BLaER1 treated with 17β-estradiol and CSF1 and Interleukin-3, amounts not matched to agents 10 nM and 100 nM (cell line): ENCODE results near the gene CRYZL1.

Source experiments
- H3K27ac ChIP-seq, 11 experiments: shearing (Covaris generic); formaldehyde crosslinking; 2 replicates each; pipeline ENCODE4 v1.8.1; 2022
- H3K27me3 ChIP-seq, 11 experiments: shearing (Covaris generic); formaldehyde crosslinking; 2 replicates each; pipeline ENCODE4 v1.8.1; 2022
- H3K36me3 ChIP-seq, 11 experiments: shearing (Covaris generic); formaldehyde crosslinking; 2 replicates each; pipeline ENCODE4 v1.8.1; 2022
- H3K4me1 ChIP-seq, 10 experiments: shearing (Covaris generic); formaldehyde crosslinking; 2 replicates each; pipeline ENCODE4 v1.8.1; 2022
- H3K4me2 ChIP-seq, 11 experiments: shearing (Covaris generic); formaldehyde crosslinking; 2 replicates each; pipeline ENCODE4 v1.8.1; 2022
- H3K4me3 ChIP-seq, 10 experiments: shearing (Covaris generic); formaldehyde crosslinking; 2 replicates each; pipeline ENCODE4 v1.8.1; 2022
- H3K9ac ChIP-seq, 11 experiments: shearing (Covaris generic); formaldehyde crosslinking; 2 replicates each; pipeline ENCODE4 v1.8.1; 2022
- H3K9me3 ChIP-seq, 11 experiments: shearing (Covaris generic); formaldehyde crosslinking; replicated peaks in 1 of 11; 2 replicates each; pipeline ENCODE4 v1.8.1; 2022
- H4K20me1 ChIP-seq, 11 experiments: shearing (Covaris generic); formaldehyde crosslinking; 2 replicates each; pipeline ENCODE4 v1.8.1; 2022
- Cebpa-rat ChIP-seq, 11 experiments: shearing (Covaris generic); IDR thresholded peaks; 2 replicates each; pipeline ENCODE4 v1.8.1; 2022

Gene CRYZL1

DNA sequence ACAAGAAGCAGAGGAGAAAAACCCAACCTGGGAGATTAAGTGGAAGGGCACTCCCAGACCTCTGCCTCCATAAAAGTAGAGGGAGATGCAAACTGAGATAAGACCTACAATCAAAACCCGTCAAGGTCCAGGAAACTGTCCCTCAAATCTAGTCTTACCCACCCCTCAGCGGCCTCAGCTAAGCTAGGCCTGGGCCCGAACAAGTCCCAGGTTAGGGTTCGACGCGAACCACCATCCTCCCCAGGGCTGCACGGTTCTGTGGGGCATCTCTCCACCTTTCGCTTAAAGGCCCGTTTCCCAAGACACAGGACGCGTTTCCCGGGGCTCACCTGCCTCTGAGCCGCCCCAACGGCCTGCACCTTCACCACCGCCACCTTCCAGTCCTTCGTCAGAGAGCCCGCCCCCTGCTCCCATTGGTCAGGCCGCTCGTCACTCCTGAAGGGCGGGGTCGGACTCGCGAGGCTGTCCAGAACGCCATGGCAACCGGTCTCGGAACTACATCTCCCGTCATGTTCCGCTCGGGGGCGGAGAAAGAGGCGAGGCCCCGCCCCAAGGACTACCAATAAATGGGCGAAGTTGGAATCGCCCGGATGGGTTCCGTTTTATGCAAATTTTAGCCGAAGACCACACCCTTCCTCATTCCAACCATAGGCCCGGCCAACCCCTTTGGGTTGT lies at the start of gene CRYZL1:
Gene CRYZL1, minus strand, starts transcription at position 390 of the 675 bp plus-strand sequence. CDS start 10,190 bp downstream, outside the sequence.
- no peak for TF ChIP-seq Cebpa-rat (IDR thresholded peaks at IDR 0.05)
- peaks cover 0 to 9% (median 0%) of the 10 kb centered on the region in 11 experiments; a peak in 3 of 22 replicates for H3K9me3 ChIP-seq
- H3K4me3 ChIP-seq: peak within 1 kb of the TSS; percentile 87 to 97 (median 95)
- peak within 1 kb of the TSS; percentile 86 to 99 (median 93) for H3K4me2 ChIP-seq
- H4K20me1 ChIP-seq: peaks cover 25 to 56% (median 34%) of the 10 kb centered on the region in 11 experiments; a peak in 21 of 22 replicates
- H3K36me3 ChIP-seq: peaks cover 6 to 27% (median 16%) of the 10 kb centered on the region in 11 experiments; a peak in 17 of 22 replicates
- peaks cover 5 to 38% (median 33%) of the 10 kb centered on the region in 11 experiments; a peak in 20 of 22 replicates for H3K27me3 ChIP-seq
- peaks cover 12 to 52% (median 21%) of the 10 kb centered on the region in 10 experiments for H3K4me1 ChIP-seq
- peak within 1 kb of the TSS; percentile 66 to 88 (median 84) for H3K27ac ChIP-seq
- peak within 1 kb of the TSS; percentile 81 to 90 (median 86) for H3K9ac ChIP-seq

DNA sequence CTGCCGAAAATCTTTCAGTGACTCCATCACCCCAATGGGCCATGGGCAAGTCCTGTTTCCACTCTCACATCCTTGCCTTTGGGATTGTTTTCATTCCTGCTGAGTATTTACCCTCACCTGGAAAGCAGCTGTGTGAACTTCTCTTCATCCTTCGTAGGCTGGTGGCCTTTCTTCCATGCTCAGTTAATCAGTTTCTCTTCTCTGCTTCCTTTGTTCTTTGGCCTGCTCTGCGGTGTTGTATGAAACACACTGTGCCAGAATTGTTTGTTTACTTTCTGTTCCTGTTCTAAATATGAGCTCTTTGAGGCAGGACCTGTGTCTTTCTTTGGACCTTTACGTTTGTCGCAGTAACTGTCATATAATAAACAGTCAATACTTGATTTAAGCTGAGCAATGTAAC lies 49.3 kb upstream of the CRYZL1 start:
- peaks cover 0 to 10% (median 0%) of the 10 kb centered on the region in 11 experiments; a peak in 1 of 22 replicates for H3K36me3 ChIP-seq
- no peaks in the 10 kb centered on the region for H3K27me3 ChIP-seq
- no peaks in the 10 kb centered on the region for H3K9me3 ChIP-seq
- H3K4me2 ChIP-seq: peak overlapping the region in 1 of 11 experiments; percentile 23; a peak in 2 of 22 replicates
- H3K27ac ChIP-seq: no peak overlapping the region
- H3K9ac ChIP-seq: no peak overlapping the region
- TF ChIP-seq Cebpa-rat (IDR thresholded peaks at IDR 0.05): no peak
- H3K4me3 ChIP-seq: no peak overlapping the region
- peaks cover 0 to 98% (median 4%) of the 10 kb centered on the region in 11 experiments; a peak in 10 of 22 replicates for H4K20me1 ChIP-seq
- peaks cover 0 to 58% (median 0%) of the 10 kb centered on the region in 10 experiments; a peak in 5 of 20 replicates for H3K4me1 ChIP-seq

DNA sequence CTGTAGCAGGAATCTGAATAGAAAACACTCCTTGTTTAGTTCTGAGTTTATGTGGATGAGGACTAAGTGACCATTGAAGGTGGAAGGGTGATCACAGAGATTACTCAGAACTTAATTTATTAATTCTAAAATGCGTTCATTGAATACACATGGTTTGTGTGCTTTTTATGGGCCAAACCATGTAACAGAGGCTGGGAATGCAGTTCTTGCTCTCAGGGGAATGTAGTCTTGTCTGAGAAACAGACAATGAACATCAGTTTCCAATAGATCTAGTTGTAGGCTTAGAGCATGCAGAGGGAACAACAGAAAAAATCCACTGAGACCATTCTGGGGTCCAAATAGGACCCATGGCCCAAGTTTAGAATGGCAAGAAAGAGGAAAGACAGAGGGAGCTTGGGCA lies 46.8 kb upstream of the CRYZL1 start:
- Histone ChIP-seq H3K9me3 (no peaks in the 10 kb centered on the region), H3K9ac (no peak overlapping the region), H3K27ac (no peak overlapping the region), H3K36me3 (peaks cover 0 to 10% (median 0%) of the 10 kb centered on the region in 11 experiments; a peak in 1 of 22 replicates), H3K4me1 (peaks cover 0 to 80% (median 0%) of the 10 kb centered on the region in 10 experiments; a peak in 5 of 20 replicates), H3K27me3 (no peaks in the 10 kb centered on the region), H3K4me3 (no peak overlapping the region), H3K4me2 (no peak overlapping the region; a peak in 1 of 22 replicates), H4K20me1 (peaks cover 0 to 98% (median 0%) of the 10 kb centered on the region in 11 experiments; a peak in 8 of 22 replicates)
- TF ChIP-seq Cebpa-rat (IDR thresholded peaks at IDR 0.05): no peak

DNA sequence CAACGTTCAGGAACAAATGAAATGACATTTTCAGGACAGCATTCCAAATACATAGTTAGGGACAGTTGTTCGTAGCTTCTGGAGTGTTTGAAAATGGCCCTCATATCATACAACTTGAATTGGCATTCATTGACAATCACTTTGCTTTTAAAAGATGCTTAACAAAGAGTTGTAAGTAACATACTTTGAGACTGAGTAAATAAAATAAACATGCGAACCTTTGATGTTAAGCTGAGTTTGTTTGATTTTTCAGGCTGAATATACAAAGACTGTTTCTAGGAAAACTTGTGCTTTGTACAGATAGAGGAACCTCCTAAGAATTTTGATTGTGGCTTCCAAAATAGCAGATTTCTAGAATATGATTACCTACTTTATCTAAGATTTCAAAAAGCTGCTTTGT lies 46.1 kb upstream of the CRYZL1 start:
- H4K20me1 ChIP-seq: peaks cover 0 to 98% (median 0%) of the 10 kb centered on the region in 11 experiments; a peak in 7 of 22 replicates
- no peaks in the 10 kb centered on the region for H3K27me3 ChIP-seq
- H3K4me3 ChIP-seq: no peak overlapping the region
- H3K27ac ChIP-seq: no peak overlapping the region
- peaks cover 0 to 87% (median 0%) of the 10 kb centered on the region in 10 experiments; a peak in 5 of 20 replicates for H3K4me1 ChIP-seq
- no peak for TF ChIP-seq Cebpa-rat (IDR thresholded peaks at IDR 0.05)
- peaks cover 0 to 5% (median 0%) of the 10 kb centered on the region in 11 experiments; a peak in 1 of 22 replicates for H3K36me3 ChIP-seq
- H3K9me3 ChIP-seq: no peaks in the 10 kb centered on the region
- H3K4me2 ChIP-seq: no peak overlapping the region; a peak in 1 of 22 replicates
- H3K9ac ChIP-seq: no peak overlapping the region

DNA sequence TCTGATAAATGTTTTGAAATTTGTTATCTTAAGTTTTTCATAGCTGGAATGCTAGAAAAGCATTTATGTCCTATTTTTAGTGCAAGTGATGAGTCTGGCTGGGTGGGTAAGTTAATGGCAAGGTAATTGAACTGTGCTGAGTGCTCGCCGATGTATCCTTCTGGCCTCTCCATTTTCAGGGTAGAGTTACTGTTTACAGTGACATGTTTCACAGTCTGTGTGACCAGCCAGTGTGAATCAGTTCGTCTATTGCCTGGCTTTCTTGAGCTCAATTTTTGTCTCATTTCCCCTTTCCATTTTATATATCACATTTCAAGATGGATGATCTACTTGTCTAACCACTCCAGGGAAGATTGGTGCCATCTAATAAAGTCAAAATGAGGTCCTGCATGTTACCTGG lies 44.8 kb upstream of the CRYZL1 start:
- Histone ChIP-seq H3K9ac (no peak overlapping the region), H3K27ac (no peak overlapping the region), H3K4me1 (peaks cover 0 to 84% (median 0%) of the 10 kb centered on the region in 10 experiments; a peak in 5 of 20 replicates), H3K4me3 (no peak overlapping the region), H3K36me3 (peaks cover 0 to 5% (median 0%) of the 10 kb centered on the region in 11 experiments; a peak in 1 of 22 replicates), H4K20me1 (peaks cover 0 to 98% (median 0%) of the 10 kb centered on the region in 11 experiments; a peak in 7 of 22 replicates), H3K27me3 (no peaks in the 10 kb centered on the region), H3K4me2 (peak overlapping the region in 2 of 11 experiments; percentile 32 to 72; a peak in 4 of 22 replicates), H3K9me3 (no peaks in the 10 kb centered on the region)
- TF ChIP-seq Cebpa-rat (IDR thresholded peaks at IDR 0.05): no peak

DNA sequence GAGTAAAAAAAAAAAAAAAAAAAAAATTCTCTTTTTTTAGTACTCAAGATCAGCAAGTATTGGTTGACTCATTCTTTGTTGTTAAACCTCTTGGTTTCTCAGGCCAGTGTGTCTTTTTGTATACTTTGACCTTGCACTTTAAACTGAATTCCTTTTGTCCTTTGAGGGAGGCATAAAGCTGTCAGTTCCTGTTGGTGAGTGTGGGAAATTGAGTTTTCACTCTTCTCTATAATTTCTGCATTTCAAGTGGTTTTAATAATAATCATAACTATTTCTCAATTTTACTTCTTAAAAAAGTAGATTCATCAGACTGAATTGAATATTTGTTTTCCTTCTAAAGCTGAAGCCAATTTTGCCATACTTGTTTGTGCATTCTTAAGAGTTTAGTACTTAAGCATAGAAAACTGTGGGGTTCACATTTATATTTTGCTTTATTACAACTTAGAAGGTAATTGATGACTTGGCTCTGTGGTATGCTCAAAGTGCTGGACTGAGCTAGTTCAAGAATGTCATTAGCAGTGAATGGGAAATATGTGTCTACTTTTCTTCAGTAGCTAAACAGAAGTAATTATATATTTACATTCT lies 44.2 kb upstream of the CRYZL1 start:
- Histone ChIP-seq H3K4me1 (peaks cover 0 to 79% (median 0%) of the 10 kb centered on the region in 10 experiments; a peak in 5 of 20 replicates), H3K36me3 (peaks cover 0 to 10% (median 0%) of the 10 kb centered on the region in 11 experiments; a peak in 3 of 22 replicates), H3K27me3 (no peaks in the 10 kb centered on the region), H3K4me2 (peak overlapping the region in 3 of 11 experiments; percentile 2 to 72 (median 32); a peak in 3 of 22 replicates), H3K27ac (no peak overlapping the region), H3K4me3 (no peak overlapping the region), H3K9me3 (0 out of 22 replicates have a peak, but pooled peaks cover 0 to 2% (median 0%) of the 10 kb centered on the region in 11 experiments), H4K20me1 (peaks cover 0 to 98% (median 0%) of the 10 kb centered on the region in 11 experiments; a peak in 6 of 22 replicates), H3K9ac (no peak overlapping the region)
- no peak for TF ChIP-seq Cebpa-rat (IDR thresholded peaks at IDR 0.05)

DNA sequence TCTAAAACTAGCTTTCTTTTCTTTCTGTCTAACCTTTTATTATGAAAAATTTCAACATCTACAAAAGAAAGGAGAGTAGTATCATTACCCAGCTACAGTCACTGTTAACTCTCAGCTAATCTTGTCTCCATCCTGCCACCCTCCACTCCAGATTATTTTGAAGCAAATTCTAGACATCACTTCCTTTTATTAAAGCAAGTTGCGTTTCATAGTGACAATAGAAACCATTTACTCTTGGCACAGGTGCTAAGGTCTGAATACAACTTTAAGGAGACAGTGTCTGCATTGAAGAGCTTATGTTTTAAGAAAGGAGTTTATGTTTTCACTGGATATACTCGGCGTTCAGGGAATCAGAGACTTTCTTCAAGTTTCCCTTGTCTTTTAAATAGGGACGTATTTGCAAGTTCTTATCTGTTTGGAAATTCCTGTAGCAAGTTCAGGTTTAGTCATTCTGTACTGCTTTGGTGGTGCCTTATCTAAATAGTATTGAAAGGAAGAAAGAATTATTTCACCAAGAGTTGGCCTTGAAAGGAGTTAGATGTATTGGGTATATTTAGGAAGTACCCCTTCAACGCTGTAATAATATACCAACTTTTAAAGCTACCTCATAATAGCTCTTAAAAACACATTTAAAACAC lies 43.5 kb upstream of the CRYZL1 start:
- Histone ChIP-seq H3K9ac (no peak overlapping the region), H3K4me3 (no peak overlapping the region), H3K9me3 (peaks cover 0 to 8% (median 0%) of the 10 kb centered on the region in 11 experiments; a peak in 1 of 22 replicates), H3K4me2 (peak overlapping the region in 3 of 11 experiments; percentile 2 to 72 (median 32); a peak in 4 of 22 replicates), H3K27ac (no peak overlapping the region), H4K20me1 (peaks cover 0 to 100% (median 0%) of the 10 kb centered on the region in 11 experiments; a peak in 6 of 22 replicates), H3K36me3 (peaks cover 0 to 16% (median 0%) of the 10 kb centered on the region in 11 experiments; a peak in 3 of 22 replicates), H3K4me1 (peaks cover 0 to 75% (median 0%) of the 10 kb centered on the region in 10 experiments; a peak in 5 of 20 replicates), H3K27me3 (no peaks in the 10 kb centered on the region)
- no peak for TF ChIP-seq Cebpa-rat (IDR thresholded peaks at IDR 0.05)

DNA sequence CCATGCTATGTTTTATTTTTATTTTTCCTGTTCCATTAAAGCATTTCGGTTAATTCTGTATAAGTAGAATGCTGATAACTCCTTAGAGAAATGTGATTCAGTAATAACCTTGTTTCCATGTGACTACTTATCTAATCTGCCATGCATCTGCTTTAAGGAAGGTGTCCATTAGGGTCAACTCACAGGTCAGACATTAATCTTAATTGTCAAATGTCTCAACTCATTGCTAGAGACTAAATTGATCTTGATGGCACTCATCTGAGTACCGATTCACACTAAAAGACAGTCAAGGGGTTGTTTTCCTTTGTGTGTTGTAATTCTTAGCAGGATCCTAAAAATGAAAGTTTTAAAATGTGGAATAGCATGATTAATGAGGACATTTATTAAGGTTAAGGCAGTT lies 42.5 kb upstream of the CRYZL1 start:
- TF ChIP-seq Cebpa-rat (IDR thresholded peaks at IDR 0.05): no peak
- Histone ChIP-seq H3K4me2 (peak overlapping the region in 1 of 11 experiments; percentile 32; a peak in 2 of 22 replicates), H3K36me3 (peaks cover 0 to 16% (median 0%) of the 10 kb centered on the region in 11 experiments; a peak in 3 of 22 replicates), H3K9ac (no peak overlapping the region), H3K27me3 (no peaks in the 10 kb centered on the region), H3K27ac (no peak overlapping the region), H4K20me1 (peaks cover 0 to 100% (median 0%) of the 10 kb centered on the region in 11 experiments; a peak in 6 of 22 replicates), H3K9me3 (peaks cover 0 to 8% (median 0%) of the 10 kb centered on the region in 11 experiments; a peak in 1 of 22 replicates), H3K4me1 (peaks cover 0 to 65% (median 0%) of the 10 kb centered on the region in 10 experiments; a peak in 5 of 20 replicates), H3K4me3 (no peak overlapping the region)
